SK-N-DZ (cell line): ENCODE measurements around the gene SCYGR2.
A peak's percentile ranks its signal among the peaks of the same experiment; 100 is the strongest.

Experiments
- DNase-seq: peaks from one replicate; pipeline ENCODE4 v3.0.0-alpha.2; 2015; ENCODE audit warnings: low spot score

The SCYGR2 gene

DNA sequence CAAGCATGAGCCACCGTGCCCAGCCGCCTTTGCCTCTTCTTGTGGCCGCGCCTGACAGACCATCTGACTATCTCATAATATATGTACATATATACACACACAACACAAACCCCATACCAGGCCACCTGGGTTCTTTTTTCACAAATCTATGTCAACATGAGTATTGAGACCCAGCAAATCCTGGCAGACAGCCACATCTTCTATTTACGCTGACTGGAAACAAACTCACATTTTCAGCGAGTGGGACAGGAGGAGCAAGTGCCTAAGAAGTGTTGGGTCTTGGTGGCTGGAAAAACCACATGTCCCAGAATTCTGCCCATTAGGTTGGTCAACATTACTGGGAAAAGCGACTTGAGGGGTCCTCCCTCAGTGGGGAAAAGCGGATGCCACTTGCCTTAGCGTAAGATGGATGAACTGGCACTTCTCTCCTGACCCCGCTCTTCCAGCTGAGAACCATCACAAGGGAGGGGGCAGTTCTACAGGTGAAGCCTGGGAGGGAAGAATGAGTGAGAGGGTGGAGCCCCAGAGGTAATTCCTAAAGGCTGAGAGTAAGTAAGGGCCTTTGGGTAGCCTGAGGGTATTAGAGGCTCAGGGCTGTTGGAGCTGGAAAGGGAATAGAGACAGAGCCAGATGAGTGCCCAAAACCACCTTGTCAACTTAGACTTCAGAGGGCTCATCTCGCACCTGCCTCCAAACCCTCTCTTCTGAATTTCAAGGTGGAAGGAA, 14.0 kb downstream of the SCYGR2 start:
- no peak for DNase-seq

GRCh38 chr2:227613272-227613660, 14.6 kb downstream of the SCYGR2 start:
- DNase-seq = no peak

GRCh38 chr2:227614246-227614645, 15.6 kb downstream of the SCYGR2 start:
- DNase-seq = no peak

DNA sequence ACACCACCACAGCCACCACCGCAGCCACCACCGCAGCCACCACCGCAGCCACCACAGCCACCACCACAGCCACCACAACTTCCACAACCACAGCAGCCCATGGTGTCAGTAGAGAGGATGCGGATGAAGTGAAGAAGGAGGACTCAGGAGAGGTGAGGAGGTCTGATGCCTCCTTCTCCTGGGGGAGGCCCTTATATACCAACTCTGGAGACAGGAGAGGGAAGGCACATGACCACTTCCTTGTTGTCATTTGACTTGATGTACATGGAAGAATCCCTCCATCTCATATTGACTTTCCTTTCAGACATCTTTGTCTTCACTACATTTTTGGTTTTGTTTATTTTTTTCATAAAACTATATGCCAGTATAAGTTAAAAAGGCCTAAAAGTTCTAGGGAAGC, 16.0 kb downstream of the SCYGR2 start, which contains the start of gene SCYGR3:
Gene SCYGR3 (minus strand): TSS at position 101 of the 400 bp plus-strand sequence. CDS start 0 bp downstream, at position 101.
- DNase-seq = no peak

DNA sequence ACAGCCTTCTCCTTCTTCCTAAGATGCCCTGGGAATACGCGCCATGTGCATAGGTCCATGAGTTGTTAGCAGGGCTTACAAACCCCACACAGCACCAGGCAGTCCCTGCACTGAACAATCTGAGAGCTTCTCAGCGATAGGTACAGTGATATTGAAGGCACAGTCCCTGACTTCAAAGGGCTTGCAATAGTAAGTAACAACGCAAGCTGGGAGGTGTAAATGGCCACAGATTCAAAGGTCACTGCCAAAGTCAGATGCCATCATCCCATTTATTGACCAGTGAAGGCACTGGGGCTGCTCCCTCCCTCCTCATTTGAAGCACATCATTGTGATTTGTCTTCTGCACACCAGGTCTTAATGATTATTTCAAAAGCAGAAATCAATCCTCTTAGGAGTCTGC, 16.5 kb downstream of the SCYGR2 start:
- no peak for DNase-seq

- no peak for DNase-seq
These were observed 17.2 kb downstream of the SCYGR2 start for GRCh38 chr2:227615906-227616305.

DNA sequence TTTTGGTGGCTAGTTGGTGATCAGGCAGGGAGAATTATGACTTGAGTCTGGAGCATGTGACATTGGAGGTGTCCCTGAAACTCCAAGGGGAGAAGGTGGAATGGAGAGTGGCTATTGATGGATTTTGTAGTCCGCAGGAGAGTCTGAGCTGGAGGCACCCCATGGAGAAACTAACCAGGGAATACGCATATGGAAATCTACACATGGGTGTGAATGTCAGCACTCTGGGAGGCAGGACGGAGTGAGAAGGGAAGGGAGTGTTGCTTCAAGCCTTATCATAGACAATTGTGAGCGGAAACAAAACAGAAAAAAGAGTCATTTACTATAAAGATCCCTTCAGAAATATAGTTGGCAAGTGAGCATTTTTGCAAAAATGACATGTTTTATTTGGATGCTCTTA, 17.9 kb downstream of the SCYGR2 start:
- no peak for DNase-seq

GRCh38 chr2:227617316-227618230, 18.9 kb downstream of the SCYGR2 start, which contains the start of gene SCYGR4:
Gene SCYGR4 (plus strand): TSS chr2:227617498. CDS start chr2:227617498, 0 bp downstream.
- DNase-seq = peak; percentile 15

DNA sequence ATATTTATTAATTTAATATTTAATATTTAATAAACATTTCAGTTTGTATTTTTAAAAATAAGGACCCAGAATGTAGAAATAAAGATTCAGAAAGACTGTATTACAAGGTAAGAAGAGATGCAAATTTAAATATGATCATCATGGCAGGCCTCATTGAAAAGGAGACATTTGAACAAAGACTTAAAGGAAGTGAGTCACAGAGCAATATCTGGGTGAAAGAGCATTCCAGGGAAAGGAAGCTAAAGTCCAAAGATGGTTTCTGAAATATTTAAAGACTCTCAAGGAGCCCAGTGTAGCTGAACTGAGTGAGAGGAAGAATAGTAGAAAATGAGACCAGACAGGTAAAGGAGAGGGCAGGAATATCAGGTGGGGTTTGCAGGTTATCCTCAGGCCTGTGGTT, 24.5 kb downstream of the SCYGR2 start:
- DNase-seq = no peak

DNA sequence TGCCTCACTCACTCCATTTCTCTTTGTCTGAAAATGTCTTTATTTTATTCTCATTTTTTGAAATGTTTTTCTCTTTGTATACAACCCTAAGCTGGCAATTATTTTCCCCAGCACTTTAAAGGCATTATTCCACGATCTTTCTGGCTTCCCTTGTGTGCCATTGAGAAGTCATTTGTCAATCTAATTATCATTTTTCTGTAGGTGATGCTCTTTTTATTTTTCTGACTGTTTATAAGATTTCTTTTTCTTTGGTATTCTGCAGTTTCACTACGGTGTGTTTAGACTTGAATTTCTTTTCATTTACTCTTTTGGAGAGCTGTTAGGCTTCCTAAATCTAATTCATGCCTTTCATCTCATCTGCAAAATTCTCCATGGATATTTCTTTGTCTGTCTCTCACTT, 26.7 kb downstream of the SCYGR2 start:
- no peak for DNase-seq

DNA sequence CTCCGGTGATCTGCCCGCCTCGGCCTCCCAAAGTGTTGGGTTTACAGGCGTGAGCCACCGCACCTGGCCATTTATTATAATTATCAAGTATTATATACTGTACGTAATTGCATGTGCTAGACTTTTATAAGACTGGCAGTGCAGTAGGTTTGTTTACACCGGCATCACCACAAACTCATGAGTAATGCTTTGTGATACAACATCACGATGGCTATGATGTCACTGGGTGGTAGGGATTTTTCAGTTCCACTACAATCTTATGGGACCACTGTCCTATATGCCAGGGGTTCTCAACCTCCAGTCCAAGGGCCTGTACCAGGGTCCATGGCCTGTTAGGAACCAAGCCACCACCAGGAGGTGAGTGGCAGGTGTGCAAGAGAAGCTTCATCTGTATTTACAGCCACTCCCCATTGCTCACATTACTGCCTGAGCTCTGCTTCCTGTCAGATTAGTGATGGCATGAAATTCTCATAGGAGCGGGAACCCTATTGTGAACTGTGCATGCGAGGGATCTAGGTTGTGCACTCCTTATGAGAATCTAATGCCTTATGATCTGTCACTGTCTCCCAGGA, 28.0 kb downstream of the SCYGR2 start:
- DNase-seq = no peak

DNA sequence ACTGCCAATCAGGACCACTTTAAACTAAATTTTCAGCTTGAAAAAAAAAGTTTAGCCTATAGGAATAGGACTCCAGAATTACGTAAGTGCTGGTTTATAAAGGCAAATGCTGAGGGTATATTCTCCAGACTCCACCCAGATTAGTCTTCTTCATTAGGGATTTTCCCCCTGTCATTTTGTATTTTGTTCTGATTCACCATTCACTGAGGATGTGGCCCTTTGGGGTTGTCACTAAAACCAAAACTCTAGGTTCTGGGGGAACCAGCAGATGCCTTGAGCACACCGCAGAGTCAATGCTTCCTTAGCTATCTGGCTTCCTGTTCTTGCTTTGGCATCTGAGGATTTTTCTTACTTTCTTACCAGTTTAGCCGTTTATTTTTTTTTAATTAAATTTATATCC, 29.1 kb downstream of the SCYGR2 start:
- DNase-seq = no peak

GRCh38 chr2:227629435-227629834, 30.7 kb downstream of the SCYGR2 start:
- peak; percentile 73 for DNase-seq

GRCh38 chr2:227630322-227630721, 31.6 kb downstream of the SCYGR2 start:
- DNase-seq = peak; percentile 7

DNA sequence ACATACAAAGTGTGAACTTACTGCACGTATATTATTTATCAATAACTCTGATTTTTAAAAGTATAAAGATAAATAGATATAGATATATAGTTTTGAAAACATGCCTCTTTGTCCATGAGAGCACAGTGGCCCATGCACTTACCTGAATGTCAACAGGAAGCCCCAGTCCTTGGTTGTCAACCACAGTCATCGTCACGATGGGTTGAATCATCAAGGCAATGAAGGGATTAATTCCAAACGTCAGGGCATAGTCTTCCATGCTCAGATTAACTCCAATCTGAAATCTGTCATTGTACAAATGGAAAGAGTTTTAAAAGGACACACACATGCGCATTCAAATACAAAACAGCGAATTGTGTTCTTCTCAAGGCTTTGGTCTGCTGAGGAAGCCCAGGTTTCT, 34.1 kb downstream of the SCYGR2 start:
- no peak for DNase-seq

GRCh38 chr2:227634201-227634600, 35.5 kb downstream of the SCYGR2 start:
- DNase-seq = no peak

DNA sequence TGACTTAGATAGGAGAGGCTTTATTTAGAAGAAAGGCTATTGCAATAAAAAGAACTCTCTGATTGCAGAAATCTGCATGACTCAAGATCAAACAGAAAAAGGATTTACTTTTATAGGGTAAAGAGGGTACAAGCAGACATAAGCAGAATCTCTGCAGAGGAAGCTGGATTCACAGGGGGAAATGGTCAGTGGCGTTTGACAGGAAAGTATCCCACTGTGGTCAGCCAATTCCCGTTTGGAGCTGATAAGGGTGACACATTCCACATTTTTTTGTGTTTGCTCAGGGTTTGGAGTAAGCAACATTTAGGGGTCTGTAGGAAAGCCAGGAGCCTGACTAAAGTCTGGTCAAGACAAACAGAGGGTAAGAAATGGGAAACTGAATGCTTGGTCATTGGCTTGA, 44.0 kb downstream of the SCYGR2 start:
- DNase-seq = no peak

- no peak for DNase-seq
These were observed 45.4 kb downstream of the SCYGR2 start for GRCh38 chr2:227643990-227644551.
